Neuron (in vitro differentiated cells): ENCODE measurements around the gene SCGB1C1.
"Not testable (repeated sequence)": the region's sequence is repeated elsewhere in the genome, so short reads cannot be mapped to it uniquely, and the experiment has no call there.

Experiments used
- H2AFZ ChIP-seq: one replicate; pipeline ENCODE4 v1.6.1; 2013; ENCODE audit warnings: low read depth, mild to moderate bottlenecking, inconsistent platforms, low read length, moderate library complexity
- H3K27me3 ChIP-seq: one replicate; pipeline ENCODE4 v1.6.1; 2013; ENCODE audit warnings: low read length; ENCODE audit not compliant: insufficient read depth
- H3K36me3 ChIP-seq: one replicate; pipeline ENCODE4 v1.6.1; 2013; ENCODE audit warnings: low read length; ENCODE audit not compliant: insufficient read depth
- H3K4me1 ChIP-seq: one replicate; pipeline ENCODE4 v1.6.1; 2013; ENCODE audit warnings: low read length; ENCODE audit not compliant: insufficient read depth
- H3K4me3 ChIP-seq: 2 replicates; pipeline ENCODE4 v1.5.1; 2013; ENCODE audit warnings: mild to moderate bottlenecking, low read length, moderate library complexity
- H3K9me3 ChIP-seq: one replicate; pipeline ENCODE4 v1.6.1; 2013; ENCODE audit warnings: low read length

The SCGB1C1 gene

GRCh38 chr11:192674-193128 is at the start of gene SCGB1C1:
SCGB1C1 (plus strand) TSS chr11:193078; CDS start chr11:193100, 22 bp downstream.
- H3K9me3 ChIP-seq, H3K27me3 ChIP-seq, H3K4me3 ChIP-seq, H3K4me1 ChIP-seq, H3K36me3 ChIP-seq, H2AFZ ChIP-seq: not testable (repeated sequence)

- H3K9me3 ChIP-seq: not testable (repeated sequence)
These were observed 12.6 kb upstream of the SCGB1C1 start for GRCh38 chr11:180242-180641.

GRCh38 chr11:189200-189783 is 3.6 kb upstream of the SCGB1C1 start:
- not testable (repeated sequence) for H3K9me3 ChIP-seq, H3K27me3 ChIP-seq, H3K4me1 ChIP-seq, H3K36me3 ChIP-seq, H2AFZ ChIP-seq, H3K4me3 ChIP-seq

More at GRCh38 chr11:180242-180641, 12.6 kb upstream of the SCGB1C1 start:
- not testable (repeated sequence) for H2AFZ ChIP-seq, H3K4me1 ChIP-seq, H3K27me3 ChIP-seq, H3K4me3 ChIP-seq, H3K36me3 ChIP-seq

GRCh38 chr11:189843-190311 is 3.0 kb upstream of the SCGB1C1 start:
- not testable (repeated sequence) for H2AFZ ChIP-seq, H3K4me1 ChIP-seq, H3K4me3 ChIP-seq, H3K36me3 ChIP-seq, H3K27me3 ChIP-seq, H3K9me3 ChIP-seq

- H3K27me3 ChIP-seq, H2AFZ ChIP-seq, H3K4me3 ChIP-seq, H3K36me3 ChIP-seq, H3K4me1 ChIP-seq, H3K9me3 ChIP-seq: not testable (repeated sequence)
These were observed 2.3 kb upstream of the SCGB1C1 start for GRCh38 chr11:190546-190945.

- not testable (repeated sequence) for H3K27me3 ChIP-seq, H2AFZ ChIP-seq, H3K4me3 ChIP-seq, H3K36me3 ChIP-seq, H3K4me1 ChIP-seq, H3K9me3 ChIP-seq
These were observed 1.1 kb upstream of the SCGB1C1 start for GRCh38 chr11:191490-192478.

- H3K27me3 ChIP-seq, H3K4me1 ChIP-seq, H3K9me3 ChIP-seq, H3K4me3 ChIP-seq, H3K36me3 ChIP-seq, H2AFZ ChIP-seq: not testable (repeated sequence)
These were observed 603 bp downstream of the SCGB1C1 start for GRCh38 chr11:193481-193880.

GRCh38 chr11:196786-197731 is 4.2 kb downstream of the SCGB1C1 start:
- peaks cover 3% of the 10 kb centered on the region for H3K36me3 ChIP-seq
- no peaks in the 10 kb centered on the region for H3K9me3 ChIP-seq
- no peak overlapping the region for H2AFZ ChIP-seq
- no peak overlapping the region for H3K4me3 ChIP-seq
- H3K4me1 ChIP-seq: no peaks in the 10 kb centered on the region
- no peaks in the 10 kb centered on the region for H3K27me3 ChIP-seq

GRCh38 chr11:197741-198235 is 4.9 kb downstream of the SCGB1C1 start:
- no peak overlapping the region for H3K4me3 ChIP-seq
- no peaks in the 10 kb centered on the region for H3K9me3 ChIP-seq
- H3K4me1 ChIP-seq: no peaks in the 10 kb centered on the region
- no peak overlapping the region for H2AFZ ChIP-seq
- peaks cover 3% of the 10 kb centered on the region for H3K36me3 ChIP-seq
- no peaks in the 10 kb centered on the region for H3K27me3 ChIP-seq

GRCh38 chr11:198236-198806 is 5.4 kb downstream of the SCGB1C1 start:
- Histone ChIP-seq H3K4me3 (no peak overlapping the region), H3K27me3 (no peaks in the 10 kb centered on the region), H3K9me3 (no peaks in the 10 kb centered on the region), H3K4me1 (no peaks in the 10 kb centered on the region), H2AFZ (no peak overlapping the region), H3K36me3 (peaks cover 3% of the 10 kb centered on the region)

GRCh38 chr11:199004-199581 is 6.2 kb downstream of the SCGB1C1 start:
- H3K4me3 ChIP-seq: no peak overlapping the region
- H3K36me3 ChIP-seq: peaks cover 8% of the 10 kb centered on the region
- H2AFZ ChIP-seq: no peak overlapping the region
- H3K27me3 ChIP-seq: no peaks in the 10 kb centered on the region
- H3K4me1 ChIP-seq: no peaks in the 10 kb centered on the region
- no peaks in the 10 kb centered on the region for H3K9me3 ChIP-seq

- Histone ChIP-seq H3K36me3 (peaks cover 14% of the 10 kb centered on the region), H3K9me3 (no peaks in the 10 kb centered on the region), H3K4me1 (no peaks in the 10 kb centered on the region), H2AFZ (no peak overlapping the region), H3K4me3 (no peak overlapping the region), H3K27me3 (no peaks in the 10 kb centered on the region)
These were observed 6.9 kb downstream of the SCGB1C1 start for GRCh38 chr11:199782-200181.
